ACC112 (cell line): ENCODE measurements around the gene DEAF1.

Experiments used
- H2AFZ ChIP-seq: fragments of 200-600 bp; sonication (generic); one replicate; pipeline ENCODE4 v1.6.0; 2017; ENCODE audit warnings: antibody characterized with exemption, low read length; ENCODE audit not compliant: unreplicated experiment
- H3K27ac ChIP-seq: fragments of 200-600 bp; sonication (generic); 2 replicates; pipeline ENCODE4 v1.5.1; 2014; ENCODE audit warnings: low read depth, mild to moderate bottlenecking, antibody characterized with exemption, low read length, moderate library complexity
- H3K27me3 ChIP-seq: fragments of 200-600 bp; sonication (generic); 2 replicates; pipeline ENCODE4 v1.6.1; 2014; ENCODE audit warnings: mild to moderate bottlenecking, antibody characterized with exemption, low read length, moderate library complexity, mixed read lengths; ENCODE audit not compliant: insufficient read depth
- H3K36me3 ChIP-seq: fragments of 200-600 bp; sonication (generic); 2 replicates; pipeline ENCODE4 v1.6.1; 2016; ENCODE audit warnings: mild to moderate bottlenecking, antibody characterized with exemption, low read length, moderate library complexity, mixed read lengths; ENCODE audit not compliant: insufficient read depth
- H3K4me1 ChIP-seq: fragments of 200-600 bp; sonication (generic); one replicate; pipeline ENCODE4 v1.6.1; 2016; ENCODE audit warnings: low read length, mixed read lengths; ENCODE audit not compliant: insufficient read depth, unreplicated experiment, control insufficient read depth
- H3K4me3 ChIP-seq: fragments of 200-600 bp; sonication (generic); 2 replicates; pipeline ENCODE4 v1.5.1; 2014; ENCODE audit warnings: mild to moderate bottlenecking, low read depth, low read length
- H3K79me2 ChIP-seq: fragments of 200-600 bp; sonication (generic); one replicate; pipeline ENCODE4 v1.6.0; 2016; ENCODE audit warnings: low read length; ENCODE audit not compliant: control insufficient read depth, unreplicated experiment, insufficient read depth

DEAF1 gene

GRCh38 chr11:698493-699115, 3.6 kb upstream of the DEAF1 start:
- Histone ChIP-seq H2AFZ (no peak overlapping the region), H3K79me2 (peaks cover 21% of the 10 kb centered on the region), H3K4me3 (no peak overlapping the region), H3K27ac (no peak overlapping the region), H3K36me3 (0 out of 2 replicates have a peak, but pooled peaks cover 6% of the 10 kb centered on the region), H3K27me3 (no peaks in the 10 kb centered on the region), H3K4me1 (peaks cover 29% of the 10 kb centered on the region)

DNA sequence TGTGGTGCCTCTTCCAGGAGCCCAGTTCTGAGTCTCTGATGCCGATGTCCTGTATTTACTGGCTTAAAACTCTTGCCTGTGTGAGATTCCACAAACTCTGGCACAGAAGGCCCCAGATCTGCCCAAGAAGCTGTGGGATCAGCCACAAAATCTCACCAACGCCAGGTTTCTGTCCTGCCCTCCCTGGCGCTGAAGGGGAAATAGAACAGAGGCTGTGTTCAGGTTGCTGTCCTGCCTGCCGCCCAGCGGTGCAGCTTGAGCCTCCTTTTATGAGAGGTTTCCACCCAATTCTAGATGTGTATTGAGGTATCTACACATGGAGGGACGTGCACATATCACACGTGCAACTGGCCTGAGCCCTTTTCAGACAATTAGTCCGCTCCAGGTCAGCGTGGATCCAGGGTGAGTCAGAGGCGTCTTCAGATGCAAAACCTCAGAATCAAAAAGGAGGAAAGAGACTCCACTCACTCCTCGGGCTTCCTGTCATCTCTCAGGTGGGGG, 2.8 kb upstream of the DEAF1 start:
- Histone ChIP-seq H3K4me3 (peak overlapping the region; percentile 76), H3K4me1 (peaks cover 29% of the 10 kb centered on the region), H3K27me3 (no peaks in the 10 kb centered on the region), H3K27ac (peak overlapping the region; percentile 96), H2AFZ (no peak overlapping the region), H3K36me3 (0 out of 2 replicates have a peak, but pooled peaks cover 6% of the 10 kb centered on the region), H3K79me2 (peaks cover 28% of the 10 kb centered on the region)

DNA sequence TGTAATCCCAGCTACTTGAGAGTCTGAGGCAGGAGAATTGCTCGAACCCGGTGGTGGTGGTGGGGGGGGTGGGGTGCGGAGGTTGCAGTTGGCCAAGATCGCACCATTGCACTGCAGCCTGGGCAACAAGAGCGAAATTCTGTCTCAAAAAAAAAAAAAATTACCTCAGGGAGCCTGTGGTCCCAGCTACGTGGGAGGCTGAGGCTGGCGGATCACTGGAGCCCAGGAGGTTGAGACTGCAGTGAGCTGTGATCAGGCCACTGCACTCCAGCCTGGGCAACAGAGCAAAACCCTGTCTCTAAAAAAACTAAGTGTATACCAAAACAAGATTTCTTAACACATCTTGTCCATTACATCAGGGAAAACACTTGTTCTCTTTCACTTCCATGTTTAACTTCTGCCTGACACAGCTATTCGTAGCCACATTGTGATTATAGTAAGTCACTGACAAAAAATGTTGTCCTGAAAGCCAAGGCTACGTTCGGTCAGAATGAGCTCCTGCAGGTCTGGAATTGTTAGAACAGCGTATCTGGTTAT, 2.0 kb upstream of the DEAF1 start:
- Histone ChIP-seq H3K4me3 (peak overlapping the region; percentile 76), H3K27me3 (no peaks in the 10 kb centered on the region), H3K27ac (peak overlapping the region; percentile 96), H3K79me2 (peaks cover 36% of the 10 kb centered on the region), H3K36me3 (0 out of 2 replicates have a peak, but pooled peaks cover 4% of the 10 kb centered on the region), H2AFZ (no peak overlapping the region), H3K4me1 (peaks cover 24% of the 10 kb centered on the region)

GRCh38 chr11:695538-696248, 671 bp upstream of the DEAF1 start, which contains the start of gene TMEM80:
TMEM80 (plus strand) TSS chr11:695816; CDS start chr11:695828, 12 bp downstream.
- Histone ChIP-seq H3K27ac (peak within 1 kb of the TSS; percentile 96), H3K4me3 (peak within 1 kb of the TSS; percentile 76), H3K27me3 (no peaks in the 10 kb centered on the region), H3K4me1 (peaks cover 24% of the 10 kb centered on the region), H3K36me3 (no peaks in the 10 kb centered on the region), H2AFZ (peak within 1 kb of the TSS; percentile 67), H3K79me2 (peaks cover 46% of the 10 kb centered on the region)

GRCh38 chr11:695288-695537, 191 bp upstream of the DEAF1 start:
- Histone ChIP-seq H3K4me1 (peaks cover 24% of the 10 kb centered on the region), H3K36me3 (no peaks in the 10 kb centered on the region), H3K27ac (peak overlapping the region; percentile 96), H2AFZ (peak overlapping the region; percentile 65), H3K27me3 (no peaks in the 10 kb centered on the region), H3K4me3 (peak overlapping the region; percentile 76), H3K79me2 (peaks cover 47% of the 10 kb centered on the region)

- no peak overlapping the region for H3K27ac ChIP-seq
- H2AFZ ChIP-seq: no peak overlapping the region
- H3K4me1 ChIP-seq: peaks cover 24% of the 10 kb centered on the region
- H3K79me2 ChIP-seq: peaks cover 47% of the 10 kb centered on the region
- peaks cover 4% of the 10 kb centered on the region; the same call in 1 of the 2 replicates for H3K36me3 ChIP-seq
- peak overlapping the region; percentile 76 for H3K4me3 ChIP-seq
- H3K27me3 ChIP-seq: no peaks in the 10 kb centered on the region
Measured at GRCh38 chr11:693887-694562, 997 bp downstream of the DEAF1 start.

GRCh38 chr11:693415-693831, 1.6 kb downstream of the DEAF1 start:
- Histone ChIP-seq H3K27me3 (no peaks in the 10 kb centered on the region), H2AFZ (no peak overlapping the region), H3K4me3 (peak overlapping the region; percentile 76), H3K4me1 (peaks cover 22% of the 10 kb centered on the region), H3K27ac (no peak overlapping the region), H3K36me3 (peaks cover 4% of the 10 kb centered on the region; the same call in 1 of the 2 replicates), H3K79me2 (peaks cover 47% of the 10 kb centered on the region)

GRCh38 chr11:692824-693414, 2.1 kb downstream of the DEAF1 start:
- Histone ChIP-seq H3K36me3 (peaks cover 8% of the 10 kb centered on the region; the same call in 1 of the 2 replicates), H3K79me2 (peaks cover 47% of the 10 kb centered on the region), H3K27me3 (no peaks in the 10 kb centered on the region), H3K4me3 (peak overlapping the region; percentile 76), H3K4me1 (peaks cover 17% of the 10 kb centered on the region), H3K27ac (no peak overlapping the region), H2AFZ (no peak overlapping the region)

DNA sequence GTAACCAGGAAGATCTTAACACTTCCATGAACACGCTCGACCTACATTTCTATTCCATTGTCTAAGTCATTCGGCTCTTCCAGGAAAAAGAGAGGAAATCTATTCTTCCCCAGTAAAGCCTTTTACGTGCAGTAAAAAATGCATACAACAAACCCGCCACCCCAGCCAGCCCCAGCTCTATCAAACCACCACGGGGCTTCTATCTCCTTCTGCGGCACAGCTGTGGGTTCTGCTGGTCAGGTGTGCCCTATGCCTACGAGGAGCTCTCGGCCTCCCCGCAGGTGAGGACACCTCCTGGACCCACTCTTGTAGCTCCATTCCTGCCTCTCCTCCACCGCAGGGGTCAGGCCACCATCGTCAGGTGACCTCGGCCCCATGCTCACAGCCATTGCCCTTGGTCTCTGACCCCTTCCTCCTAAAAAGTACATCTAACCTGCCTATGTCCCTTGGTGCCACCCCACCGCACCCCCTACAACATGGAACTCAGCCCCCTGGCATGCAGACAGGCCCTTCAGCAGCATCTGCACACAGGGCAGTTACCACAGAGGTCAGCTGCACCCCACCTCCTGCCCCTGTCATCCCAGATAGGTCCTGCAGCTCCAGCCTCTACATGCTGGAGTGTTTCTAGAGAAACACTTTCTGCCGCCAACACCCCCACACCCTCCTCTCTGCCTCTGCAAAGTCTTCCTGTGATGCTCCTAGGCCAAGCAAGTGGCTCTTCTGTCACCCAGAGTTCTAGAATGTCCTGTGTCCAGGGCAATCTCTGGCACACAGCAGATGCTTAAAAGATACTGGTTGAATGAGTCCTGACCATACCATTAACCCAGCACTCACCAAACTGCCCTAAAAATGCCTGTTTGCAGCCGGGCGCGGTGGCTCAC, 3.1 kb downstream of the DEAF1 start:
- H3K27me3 ChIP-seq: no peaks in the 10 kb centered on the region
- peaks cover 9% of the 10 kb centered on the region for H3K4me1 ChIP-seq
- no peak overlapping the region for H2AFZ ChIP-seq
- peaks cover 10% of the 10 kb centered on the region; the same call in 1 of the 2 replicates for H3K36me3 ChIP-seq
- H3K4me3 ChIP-seq: no peak overlapping the region
- H3K79me2 ChIP-seq: peaks cover 42% of the 10 kb centered on the region
- no peak overlapping the region for H3K27ac ChIP-seq
